K562 (cell line): Measurements from ENCODE around the gene ATP13A4. TPM values are rescaled to one million over a fixed set of nuclear protein-coding genes. Genes with fewer than 3 reads are reported as not detected.

Experiments used
- ATAC-seq: fragments of 200-7000 bp; cut with Tn5 transposase; 3 replicates; pipeline ENCODE4 v1.9.1; 2020; ENCODE audit warnings: moderate library complexity
- BruUV-seq: library from RNA; stranded (reverse); fragments of 400-500 nt; replicated peaks from 2 replicates; lab custom pipeline; 2021; lab: Mats Ljungman, UMichigan
- CTCF ChIA-PET: fragments of 300-600 bp; formaldehyde crosslinking; extraction: SDS; loops from one replicate; lab custom pipeline; 2021; ENCODE audit warnings: low intra/inter-chr PET ratio; lab: Yijun Ruan, JAX
- POLR2A ChIA-PET: fragments of 300-600, 350-650 bp; sonication (Branson Sonifier 250); formaldehyde crosslinking; extraction: SDS; loops from one replicate; lab custom pipeline; 2021; ENCODE audit warnings: antibody characterized with exemption, inconsistent platforms; lab: Yijun Ruan, JAX
- DNase-seq, 4 experiments: peaks; one replicate each; pipeline versions ENCODE4 v3.0.0 to v3.0.0-alpha.2; 2011 to 2018; ENCODE audit warnings: low spot score in 3 of 4, mixed read lengths in 3 of 4; ENCODE audit errors: extremely low read depth in 1 of 4
- FAIRE-seq: peaks from 2 replicates; lab custom pipeline; 2011; peaks lifted over from hg19 to GRCh38; lab: Jason Lieb, UNC
- H2AFZ ChIP-seq: 2 replicates; pipeline ENCODE4 v1.6.0; 2011; ENCODE audit warnings: low read depth, low read length, control low read depth, inconsistent platforms
- H3K27ac ChIP-seq: fragments of 200-600 bp; 3 replicates; pipeline ENCODE4 v1.8.0; 2011; ENCODE audit warnings: low read depth, mild to moderate bottlenecking, control low read depth, inconsistent platforms, low read length, moderate library complexity, mixed read lengths; ENCODE audit errors: extremely low read depth
- H3K27me3 ChIP-seq, 2 experiments: fragments of 300-600 bp in 1 of 2; 2 replicates in 1 of 2; 3 replicates in 1 of 2; pipeline versions ENCODE4 v1.6.0 to v1.8.0; 2011; ENCODE audit warnings: inconsistent platforms in 2 of 2, low read length in 2 of 2, mild to moderate bottlenecking in 1 of 2, mixed read lengths in 1 of 2, moderate library complexity in 1 of 2; ENCODE audit not compliant: control insufficient read depth in 2 of 2, insufficient read depth in 2 of 2
- H3K36me3 ChIP-seq: fragments of 300-600 bp; 3 replicates; pipeline ENCODE4 v1.8.0; 2011; ENCODE audit warnings: mild to moderate bottlenecking, low read length, inconsistent platforms; ENCODE audit not compliant: control insufficient read depth, insufficient read depth
- H3K4me1 ChIP-seq, 2 experiments: fragments of 200-600 bp in 1 of 2; replicated peaks in 1 of 2; 2 replicates in 1 of 2; 3 replicates in 1 of 2; pipeline versions ENCODE4 v1.5.1 to v1.8.0; 2011; ENCODE audit warnings: inconsistent platforms in 2 of 2, low read length in 2 of 2, mild to moderate bottlenecking in 1 of 2, mixed read lengths in 1 of 2, moderate library complexity in 1 of 2; ENCODE audit not compliant: control insufficient read depth in 2 of 2, insufficient read depth in 2 of 2
- H3K4me2 ChIP-seq: 2 replicates; pipeline ENCODE4 v1.6.1; 2011; ENCODE audit warnings: low read length, control low read depth, inconsistent platforms, mixed read lengths; ENCODE audit not compliant: insufficient read depth
- H3K4me3 ChIP-seq: fragments of 200-600 bp; sonication (generic), shearing (Covaris generic); 2 replicates; pipeline ENCODE4 v1.5.1; 2016; ENCODE audit warnings: control low read depth, inconsistent platforms
- H3K79me2 ChIP-seq: fragments of 200-600 bp; 3 replicates; pipeline ENCODE4 v1.8.0; 2011; ENCODE audit warnings: low read length, inconsistent platforms; ENCODE audit not compliant: control insufficient read depth, insufficient read depth
- H3K9ac ChIP-seq, 2 experiments: 2 replicates each; pipeline versions ENCODE4 v1.6.0 to v1.6.1; 2011; ENCODE audit warnings: low read depth in 2 of 2, low read length in 2 of 2, control low read depth in 1 of 2, inconsistent platforms in 1 of 2, mild to moderate bottlenecking in 1 of 2, mixed read lengths in 1 of 2; ENCODE audit not compliant: insufficient read depth in 1 of 2
- H3K9me1 ChIP-seq: one replicate; pipeline ENCODE4 v1.6.0; 2011; ENCODE audit warnings: inconsistent platforms, mild to moderate bottlenecking, low read length, moderate library complexity; ENCODE audit not compliant: control insufficient read depth, insufficient read depth
- H3K9me3 ChIP-seq: replicated peaks from 2 replicates; pipeline ENCODE4 v1.5.1; 2011; ENCODE audit warnings: low read depth, low read length, inconsistent platforms; ENCODE audit not compliant: control insufficient read depth, insufficient read depth
- H4K20me1 ChIP-seq: replicated peaks from 2 replicates; pipeline ENCODE4 v1.6.1; 2011; ENCODE audit warnings: low read length, inconsistent platforms, mixed read lengths; ENCODE audit not compliant: control insufficient read depth, insufficient read depth
- ATF2 ChIP-seq: sonication (generic); formaldehyde crosslinking; IDR thresholded peaks from 2 replicates; pipeline ENCODE4 v1.8.1; 2022; ENCODE audit warnings: missing genetic modification reagents
- CBFA2T3 ChIP-seq: fragments of 450-650 bp; IDR thresholded peaks from 2 replicates; pipeline ENCODE4 v1.6.1; 2017
- ELF1 ChIP-seq: fragments of 200-800 bp; sonication (Bioruptor generic); IDR thresholded peaks from 2 replicates; pipeline ENCODE4 v1.6.1; 2016; ENCODE audit warnings: missing genetic modification characterization, missing compliant biosample characterization
- GTF2E2 ChIP-seq: fragments of 200-800 bp; sonication (Bioruptor generic); IDR thresholded peaks from 2 replicates; pipeline ENCODE4 v1.6.1; 2016; ENCODE audit warnings: missing genetic modification characterization, missing compliant biosample characterization
- MTA2 ChIP-seq: fragments of 450-650 bp; IDR thresholded peaks from 2 replicates; pipeline ENCODE4 v1.6.1; 2016; ENCODE audit warnings: low read depth
- NFIC ChIP-seq: fragments of 450-650 bp; IDR thresholded peaks from 2 replicates; pipeline ENCODE4 v1.6.1; 2017; ENCODE audit warnings: mild to moderate bottlenecking, inconsistent platforms
- PHTF2 ChIP-seq: fragments of 250-450 bp; sonication (Bioruptor Pico); IDR thresholded peaks from 2 replicates; pipeline ENCODE4 v1.5.0; 2021; ENCODE audit warnings: mild to moderate bottlenecking
- RBM34 ChIP-seq: fragments of 200-400 bp; formaldehyde crosslinking; IDR thresholded peaks from 2 replicates; pipeline ENCODE4 v1.6.1; 2018; ENCODE audit warnings: low read length, borderline replicate concordance; ENCODE audit not compliant: insufficient read depth
- SPI1 ChIP-seq: IDR thresholded peaks from 2 replicates; pipeline ENCODE4 v1.6.1; 2011; ENCODE audit warnings: low read depth, low read length, control low read depth, borderline replicate concordance
- TEAD4 ChIP-seq, 2 experiments: sonication (generic) in 1 of 2; formaldehyde crosslinking in 1 of 2; IDR thresholded peaks; 2 replicates each; pipeline versions ENCODE4 v1.6.1 to v1.8.0; 2012 to 2022; ENCODE audit warnings: borderline replicate concordance in 1 of 2, inconsistent platforms in 1 of 2, low read length in 1 of 2, mild to moderate bottlenecking in 1 of 2, missing genetic modification reagents in 1 of 2
- ZMIZ1 ChIP-seq, 2 experiments: fragments of 150-350 bp in 1 of 2; IDR thresholded peaks; 2 replicates each; pipeline ENCODE4 v1.6.1; 2012 to 2016; ENCODE audit warnings: low read depth in 2 of 2, low read length in 2 of 2, mild to moderate bottlenecking in 1 of 2, moderate library complexity in 1 of 2
- ZNF707 ChIP-seq: fragments of 250-450 bp; sonication (Bioruptor Pico); conservative IDR thresholded peaks from 2 replicates; pipeline ENCODE4 v1.8.0; 2022; ENCODE audit warnings: inconsistent platforms, mild to moderate bottlenecking, moderate library complexity
- WGBS: fragments of 100-300 bp; shearing (Covaris generic); methylation state at CpG from one replicate; pipeline ENCODE4 v1.1.6; 2016; ENCODE audit warnings: low coverage, mixed read lengths; ENCODE audit not compliant: insufficient coverage; ENCODE audit errors: missing lambda C conversion rate; 5-methylcytosine and 5-hydroxymethylcytosine counted together
- in situ Hi-C: fragments of 300-500 bp; cut with MboI; formaldehyde crosslinking; loops from 4 replicates; pipeline ENCODE4 v1.15.0; 2018; ENCODE audit warnings: inconsistent platforms, mixed read lengths
- intact Hi-C: fragments of 100-400 bp; cut with micrococcal nuclease; formaldehyde crosslinking; loops from 2 replicates; pipeline ENCODE4 v1.14.2; 2022
- polyA plus RNA-seq, 8 experiments: library from polyadenylated mRNA; depleted of rRNA in 4 of 8; stranded (reverse) in 5 of 8; unstranded in 3 of 8; fragments of >200 nt; fragmentation: Nextera tagmentation in 2 of 8; fragmentation: Illumina TruSeq in 1 of 8; extraction: Ambion mirVana in 2 of 8; extraction: Trizol in 1 of 8; gene quantifications; 2 replicates each; pipeline versions ENCODE4 v1.2.1 to v1.2.3, GENCODE V29; 2011 to 2014; ENCODE audit warnings: inconsistent platforms in 1 of 8, missing spikeins in 1 of 8
- total RNA-seq, 7 experiments: library from RNA; depleted of rRNA in 6 of 7; stranded (reverse); fragments of >200 nt in 6 of 7; fragmentation: Illumina TruSeq in 2 of 7; extraction: Trizol in 2 of 7; gene quantifications; 2 replicates each; pipeline versions ENCODE4 v1.2.1 to v1.2.3, GENCODE V29; 2011 to 2021; ENCODE audit warnings: low replicate concordance in 1 of 7

Gene ATP13A4
- total and polyA plus RNA-seq, 9 of the 15 experiments (the other 6 are each of a cell fraction or from before 2014, with no cell fraction given), result 0.03 to 0.14 (median 0.07) TPM; not detected in 6

- H3K9me3 ChIP-seq, result no peaks in the 10 kb centered on the region
- POLR2A ChIA-PET, result no interaction called here
- no peaks in the 10 kb centered on the region; a peak in 1 of 5 replicates for H3K27me3 ChIP-seq
- no peak for FAIRE-seq
- no peaks in the 10 kb centered on the region for H3K36me3 ChIP-seq
- intact Hi-C loops (no loop called here), in situ Hi-C loops (no loop called here)
- no peaks in the 10 kb centered on the region for H3K4me1 ChIP-seq
- 0% methylated on average over 3 of the region's 3 CpGs for WGBS
- H3K9ac ChIP-seq, result no peak overlapping the region
- BruUV-seq, result no TSS peak
- H2AFZ ChIP-seq, result no peak overlapping the region
- ATAC-seq, result no peak
- no peak for TF ChIP-seq PHTF2
- TF ChIP-seq MTA2, result no peak
- peak; percentile 35; the same call in 1 of the 2 replicates for TF ChIP-seq SPI1
- TF ChIP-seq, all 486 proteins: peak for 1
- Histone ChIP-seq H3K9me1 (no peaks in the 10 kb centered on the region), H3K79me2 (no peaks in the 10 kb centered on the region), H3K4me2 (no peak overlapping the region), H3K27ac (no peak overlapping the region), H3K4me3 (no peak overlapping the region), H4K20me1 (no peaks in the 10 kb centered on the region)
- DNase-seq, result no peak
- CTCF ChIA-PET, result no interaction called here
Measured at GRCh38 chr3:193498215-193498614, 56.5 kb downstream of the ATP13A4 start.

GRCh38 chr3:193496658-193497057 lies 58.0 kb downstream of the ATP13A4 start:
- no peak overlapping the region for H2AFZ ChIP-seq
- H4K20me1 ChIP-seq, result no peaks in the 10 kb centered on the region
- ATAC-seq, result no peak
- H3K79me2 ChIP-seq, result no peaks in the 10 kb centered on the region
- 0% methylated on average over 6 of the region's 6 CpGs for WGBS
- CTCF ChIA-PET, result interaction anchor here (0.6 kb wide), 1 partner anchor 1293 kb away, joined by 6 read pairs; no protein-coding TSS in a partner anchor
- no TSS peak for BruUV-seq
- intact Hi-C loops, result no loop called here
- H3K27ac ChIP-seq, result no peak overlapping the region
- no peaks in the 10 kb centered on the region for H3K9me3 ChIP-seq
- H3K4me1 ChIP-seq, result no peaks in the 10 kb centered on the region
- H3K27me3 ChIP-seq, result no peaks in the 10 kb centered on the region; a peak in 1 of 5 replicates
- no peaks in the 10 kb centered on the region for H3K36me3 ChIP-seq
- POLR2A ChIA-PET, result no interaction called here
- no peak for DNase-seq
- H3K4me3 ChIP-seq, result no peak overlapping the region
- FAIRE-seq, result no peak
- H3K9me1 ChIP-seq, result no peaks in the 10 kb centered on the region
- in situ Hi-C loops, result no loop called here
- H3K9ac ChIP-seq, result no peak overlapping the region
- H3K4me2 ChIP-seq, result no peak overlapping the region
- TF ChIP-seq GTF2E2 (tag), result no peak
- no peak for TF ChIP-seq NFIC
- no peak for TF ChIP-seq TEAD4 (IDR thresholded peaks at IDR 0.05; ENCODE audit: low read length)
- no peak for TF ChIP-seq TEAD4 (CRISPR knock-in tag; IDR thresholded peaks at IDR 0.05; ENCODE audit: borderline replicate concordance)
- no peak for TF ChIP-seq ELF1 (tag)
- TF ChIP-seq RBM34, result no peak
- TF ChIP-seq ATF2 (CRISPR knock-in tag), result no peak
- no peak for TF ChIP-seq ZNF707 (CRISPR knock-in tag)
- no peak for TF ChIP-seq CBFA2T3
- TF ChIP-seq ZMIZ1 (IDR thresholded peaks at IDR 0.05; ENCODE audit: low read depth in 2 of 2, low read length in 2 of 2), result no peak
